ENCODE results near the gene TCP11L1. TPM values are rescaled to one million over a fixed set of nuclear protein-coding genes. Genes with fewer than 3 reads are reported as not detected.
"Not testable (repeated sequence)": the region's sequence is repeated elsewhere in the genome, so short reads cannot be mapped to it uniquely, and the experiment has no call there.

Gene TCP11L1
- total RNA-seq, 4 donors from 2014 or later = 8.3 to 22.4 (median 19.0) TPM

DNA sequence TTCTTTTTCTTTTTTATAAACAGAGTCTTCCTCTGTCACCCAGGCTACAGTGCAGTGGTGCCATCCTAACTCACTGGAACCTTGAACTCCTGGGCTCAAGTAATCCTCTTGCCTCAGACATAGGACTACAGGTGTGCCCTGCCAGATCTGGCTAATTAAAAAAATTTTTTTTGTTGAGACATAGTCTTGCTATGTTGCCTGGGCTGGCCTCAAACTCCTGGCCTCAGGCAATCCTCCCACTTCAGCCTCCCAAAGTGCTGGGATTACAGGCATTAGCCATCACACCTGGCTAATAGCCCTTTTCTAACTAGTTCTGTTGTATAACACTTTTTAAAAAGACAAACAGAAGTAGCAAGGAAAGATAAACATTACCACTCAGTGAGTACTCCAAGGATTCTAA, 64.5 kb downstream of the TCP11L1 start:
- Histone ChIP-seq H3K4me3 (no peak overlapping the region), H3K27ac (no peak overlapping the region)

DNA sequence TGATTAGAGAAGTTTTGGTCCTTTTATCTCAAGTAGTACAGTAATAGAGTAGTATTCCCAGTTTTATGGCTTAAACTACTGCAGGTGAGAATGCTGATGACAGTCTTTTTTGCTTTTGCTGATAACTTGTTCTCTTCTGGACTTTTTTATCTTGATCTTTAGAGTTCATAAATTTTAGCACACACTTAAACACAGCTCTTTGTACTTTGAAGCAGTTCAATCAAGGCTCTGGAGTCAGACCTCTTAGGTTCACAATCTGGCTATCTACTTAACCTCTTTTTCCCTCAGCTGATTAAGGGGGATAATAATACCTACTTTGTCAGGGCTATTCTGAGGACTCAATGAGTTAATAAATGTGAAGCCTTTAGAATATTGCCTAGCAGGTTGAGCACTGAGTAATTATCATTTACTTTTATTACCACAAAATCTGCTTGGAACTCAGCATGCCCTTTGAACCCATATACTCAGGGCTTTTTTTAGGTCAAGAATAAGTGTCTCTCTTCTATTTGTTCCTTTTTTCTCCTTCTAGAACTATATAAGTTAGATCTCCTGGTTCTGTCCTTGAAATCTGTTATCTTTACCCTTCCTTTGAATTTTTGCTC, 70.0 kb downstream of the TCP11L1 start:
- DNase-seq (no peak), ATAC-seq (peak in 1 of 2 donors; percentile 11)
- peaks cover 0 to 5% of the 10 kb centered on the region in 2 donors for H3K36me3 ChIP-seq
- H3K4me1 ChIP-seq = peaks cover 8 to 16% of the 10 kb centered on the region in 2 donors
- intact Hi-C loops (cut with DNase I; ENCODE audit: low total_unique reads) = no loop called here
- in situ Hi-C loops (cut with MboI; ENCODE audit: low sequenced_read_pairs in 4 of 4) = no loop called here
- H3K9me3 ChIP-seq = no peaks in the 10 kb centered on the region
- peak overlapping the region in 2 of 4 donors; percentile 30 to 62 for H3K27ac ChIP-seq
- no peak overlapping the region for H3K4me3 ChIP-seq
- TF ChIP-seq, protein P1, sequence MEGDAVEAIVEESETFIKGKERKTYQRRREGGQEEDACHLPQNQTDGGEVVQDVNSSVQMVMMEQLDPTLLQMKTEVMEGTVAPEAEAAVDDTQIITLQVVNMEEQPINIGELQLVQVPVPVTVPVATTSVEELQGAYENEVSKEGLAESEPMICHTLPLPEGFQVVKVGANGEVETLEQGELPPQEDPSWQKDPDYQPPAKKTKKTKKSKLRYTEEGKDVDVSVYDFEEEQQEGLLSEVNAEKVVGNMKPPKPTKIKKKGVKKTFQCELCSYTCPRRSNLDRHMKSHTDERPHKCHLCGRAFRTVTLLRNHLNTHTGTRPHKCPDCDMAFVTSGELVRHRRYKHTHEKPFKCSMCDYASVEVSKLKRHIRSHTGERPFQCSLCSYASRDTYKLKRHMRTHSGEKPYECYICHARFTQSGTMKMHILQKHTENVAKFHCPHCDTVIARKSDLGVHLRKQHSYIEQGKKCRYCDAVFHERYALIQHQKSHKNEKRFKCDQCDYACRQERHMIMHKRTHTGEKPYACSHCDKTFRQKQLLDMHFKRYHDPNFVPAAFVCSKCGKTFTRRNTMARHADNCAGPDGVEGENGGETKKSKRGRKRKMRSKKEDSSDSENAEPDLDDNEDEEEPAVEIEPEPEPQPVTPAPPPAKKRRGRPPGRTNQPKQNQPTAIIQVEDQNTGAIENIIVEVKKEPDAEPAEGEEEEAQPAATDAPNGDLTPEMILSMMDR (IDR thresholded peaks at IDR 0.05 in 4 of 5, conservative IDR thresholded peaks at IDR 0.05 in 1 of 5) = no peak
- no peak for TF ChIP-seq POLR2A (IDR thresholded peaks at IDR 0.05)
- no peaks in the 10 kb centered on the region for H3K27me3 ChIP-seq

More for the DNA sequence above, 64.5 kb downstream of the TCP11L1 start:
- in situ Hi-C loops (cut with MboI; ENCODE audit: low sequenced_read_pairs in 4 of 4) (no loop called here), intact Hi-C loops (cut with DNase I; ENCODE audit: low total_unique reads) (no loop called here)
- H3K4me1 ChIP-seq = peaks cover 0 to 3% of the 10 kb centered on the region in 2 donors
- no peak for DNase-seq
- H3K36me3 ChIP-seq = peaks cover 0 to 38% of the 10 kb centered on the region in 2 donors
- ATAC-seq = no peak
- H3K27me3 ChIP-seq = no peaks in the 10 kb centered on the region
- H3K9me3 ChIP-seq = no peaks in the 10 kb centered on the region
- TF ChIP-seq POLR2A (IDR thresholded peaks at IDR 0.05) = no peak
- TF ChIP-seq, protein P1 (IDR thresholded peaks at IDR 0.05 in 4 of 5, conservative IDR thresholded peaks at IDR 0.05 in 1 of 5) = no peak

DNA sequence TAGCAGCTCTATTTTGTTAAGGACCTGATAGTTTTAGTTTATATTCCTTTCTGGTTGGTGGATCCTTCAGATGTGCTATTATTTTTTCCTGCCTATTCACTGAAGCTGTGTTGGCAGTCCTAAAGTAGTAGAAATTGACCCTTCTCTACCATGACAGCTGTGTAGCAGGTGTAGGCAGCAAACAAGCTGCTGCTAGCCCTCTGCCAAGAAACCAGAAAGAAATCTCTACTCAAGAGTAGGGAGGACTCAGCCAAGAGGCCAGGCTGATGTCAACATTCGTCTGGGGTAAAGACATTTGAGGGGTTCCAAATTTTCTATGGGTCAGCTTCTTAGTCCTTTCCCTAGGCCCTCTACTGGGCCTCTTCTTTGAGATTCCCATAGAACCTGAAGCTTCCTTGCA, 70.7 kb downstream of the TCP11L1 start:
- intact Hi-C loops (cut with DNase I; ENCODE audit: low total_unique reads) (no loop called here), in situ Hi-C loops (cut with MboI; ENCODE audit: low sequenced_read_pairs in 4 of 4) (no loop called here)
- H3K27me3 ChIP-seq = no peaks in the 10 kb centered on the region
- no peaks in the 10 kb centered on the region for H3K9me3 ChIP-seq
- H3K4me3 ChIP-seq = no peak overlapping the region
- DNase-seq = peak in 1 of 2 donors; percentile 17
- peaks cover 0 to 2% of the 10 kb centered on the region in 2 donors for H3K36me3 ChIP-seq
- TF ChIP-seq, protein P1 (IDR thresholded peaks at IDR 0.05 in 4 of 5, conservative IDR thresholded peaks at IDR 0.05 in 1 of 5) = no peak
- TF ChIP-seq POLR2A (IDR thresholded peaks at IDR 0.05) = no peak
- H3K4me1 ChIP-seq = peaks cover 8 to 16% of the 10 kb centered on the region in 2 donors
- peak; percentile 66 to 92 for ATAC-seq
- H3K27ac ChIP-seq = peak overlapping the region in 3 of 4 donors; percentile 30 to 62 (median 36)

DNA sequence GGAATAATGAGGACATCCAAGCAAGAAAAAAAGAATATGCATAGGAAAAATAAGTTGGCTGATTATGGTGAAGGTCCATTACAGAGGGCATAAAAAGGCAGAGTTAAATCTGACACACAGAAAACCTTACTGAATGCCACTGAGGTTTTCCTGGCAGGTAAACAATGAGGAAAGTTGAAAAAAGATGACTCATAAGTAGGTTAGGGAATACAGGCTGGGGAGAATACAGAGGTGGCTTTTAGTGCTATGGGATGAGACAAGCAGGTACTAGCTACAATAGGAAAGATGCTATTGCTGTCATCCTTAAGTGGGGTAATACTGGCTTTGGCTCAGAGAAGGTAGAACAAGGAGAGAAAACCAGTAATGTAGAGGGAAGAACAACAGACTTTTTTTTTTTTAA, 77.2 kb downstream of the TCP11L1 start:
- H3K36me3 ChIP-seq = no peaks in the 10 kb centered on the region
- intact Hi-C loops (cut with DNase I; ENCODE audit: low total_unique reads) = no loop called here
- no peak overlapping the region for H3K27ac ChIP-seq
- H3K4me3 ChIP-seq = no peak overlapping the region
- no peaks in the 10 kb centered on the region for H3K27me3 ChIP-seq
- in situ Hi-C loops (cut with MboI; ENCODE audit: low sequenced_read_pairs in 4 of 4) = no loop called here
- H3K4me1 ChIP-seq = no peaks in the 10 kb centered on the region
- ATAC-seq = no peak
- DNase-seq = no peak
- H3K9me3 ChIP-seq = no peaks in the 10 kb centered on the region
- no peak for TF ChIP-seq POLR2A (IDR thresholded peaks at IDR 0.05)
- TF ChIP-seq, protein P1 (IDR thresholded peaks at IDR 0.05 in 4 of 5, conservative IDR thresholded peaks at IDR 0.05 in 1 of 5) = no peak

DNA sequence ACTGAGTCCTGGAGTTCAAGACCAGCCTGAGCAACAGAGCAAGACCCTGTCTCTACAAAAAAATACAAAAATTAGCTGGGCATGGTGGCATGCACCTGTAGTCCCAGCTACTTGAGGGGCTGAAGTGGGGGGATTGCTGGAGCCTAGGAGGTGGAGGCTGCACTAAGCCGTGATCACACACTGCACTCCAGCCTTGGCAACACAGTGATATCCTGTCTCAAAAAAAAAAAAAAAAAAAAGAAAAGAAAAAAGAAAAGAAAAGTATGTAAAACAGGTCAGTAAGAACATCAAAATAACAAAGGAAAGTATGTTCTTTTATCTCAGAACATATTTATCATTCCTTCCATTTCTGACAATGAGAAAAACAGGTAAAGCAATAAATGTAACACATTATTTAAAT, 83.3 kb downstream of the TCP11L1 start:
- ATAC-seq; H3K36me3 ChIP-seq; H3K9me3 ChIP-seq; H3K27me3 ChIP-seq; H3K27ac ChIP-seq; intact Hi-C loops (cut with DNase I; ENCODE audit: low total_unique reads); DNase-seq; H3K4me3 ChIP-seq; H3K4me1 ChIP-seq; in situ Hi-C loops (cut with MboI; ENCODE audit: low sequenced_read_pairs in 4 of 4): not testable (repeated sequence)

Other genes starting within 250 kb of the TCP11L1 start
- gene CCDC73, start 244.9 kb upstream of the TCP11L1 start, total RNA-seq = not detected
- 1 to 10 TPM in 1 of 4 donors, under 1 TPM in 3; 0.46 to 1.8 (median 0.75) TPM for gene PRRG4, start 209.6 kb upstream of the TCP11L1 start, total RNA-seq
- 10 to 100 TPM in 3 of 4 donors, 1 to 10 TPM in 1; 7.5 to 17.2 (median 13.1) TPM for gene QSER1, start 146.8 kb upstream of the TCP11L1 start, total RNA-seq
- 1 to 10 TPM; 2.0 to 5.8 (median 2.8) TPM for gene DEPDC7, start 23.7 kb upstream of the TCP11L1 start, total RNA-seq
- 1 to 10 TPM; 3.3 to 9.5 (median 6.1) TPM for gene CSTF3, start 121.9 kb downstream of the TCP11L1 start, total RNA-seq
- 100 to 1,000 TPM in 2 of 4 donors, 10 to 100 TPM in 2; 85.2 to 283 (median 126) TPM for gene HIPK3, start 217.8 kb downstream of the TCP11L1 start, total RNA-seq